Neural progenitor cell (in vitro differentiated cells): ENCODE measurements around the gene RAB1A. TPM values are rescaled to one million over a fixed set of nuclear protein-coding genes. Genes with fewer than 3 reads are reported as not detected.
A peak's percentile ranks its signal among the peaks of the same experiment; 100 is the strongest.

ENCODE experiments used
- DNase-seq: peaks from one replicate; pipeline ENCODE4 v3.0.0-alpha.2; 2016; ENCODE audit warnings: low spot score
- H2AFZ ChIP-seq: fragments of 200-600 bp; sonication (generic); replicated peaks from 2 replicates; pipeline ENCODE4 v1.6.1; 2016; ENCODE audit warnings: antibody characterized with exemption
- H3F3A ChIP-seq: fragments of 200-600 bp; sonication (generic); 2 replicates; pipeline ENCODE4 v1.6.1; 2016; ENCODE audit warnings: antibody characterized with exemption, low read depth
- H3K27ac ChIP-seq: fragments of 200-600 bp; sonication (generic); 2 replicates; pipeline ENCODE4 v1.5.1; 2016; ENCODE audit warnings: mild to moderate bottlenecking
- H3K27me3 ChIP-seq: fragments of 200-600 bp; sonication (generic); 2 replicates; pipeline ENCODE4 v1.6.1; 2016; ENCODE audit warnings: mild to moderate bottlenecking, moderate library complexity
- H3K36me3 ChIP-seq: fragments of 200-600 bp; sonication (generic); 2 replicates; pipeline ENCODE4 v1.5.1; 2016
- H3K4me1 ChIP-seq: fragments of 200-600 bp; sonication (generic); 2 replicates; pipeline ENCODE4 v1.6.1; 2016; ENCODE audit warnings: mixed run types
- H3K4me2 ChIP-seq: fragments of 200-600 bp; sonication (generic); 2 replicates; pipeline ENCODE4 v1.6.1; 2016
- H3K4me3 ChIP-seq: fragments of 200-600 bp; sonication (generic); 2 replicates; pipeline ENCODE4 v1.5.1; 2016
- H3K79me2 ChIP-seq: fragments of 200-600 bp; sonication (generic); 2 replicates; pipeline ENCODE4 v1.6.1; 2016; ENCODE audit warnings: low read depth
- H3K9ac ChIP-seq: fragments of 200-600 bp; sonication (generic); 2 replicates; pipeline ENCODE4 v1.6.1; 2016
- H3K9me3 ChIP-seq: fragments of 200-600 bp; sonication (generic); 2 replicates; pipeline ENCODE4 v1.5.1; 2016; ENCODE audit warnings: low read depth
- H4K20me1 ChIP-seq: fragments of 200-600 bp; sonication (generic); 2 replicates; pipeline ENCODE4 v1.6.1; 2016; ENCODE audit warnings: low read depth
- H3K27ac Mint-ChIP-seq: 3 replicates; pipeline ENCODE4 v1.8.0; 2021; ENCODE audit warnings: mixed read lengths
- H3K27me3 Mint-ChIP-seq: 2 replicates; pipeline ENCODE4 v1.8.0; 2022; ENCODE audit warnings: low read depth, mild to moderate bottlenecking, inconsistent platforms, moderate library complexity, mixed read lengths; ENCODE audit not compliant: insufficient read depth
- H3K36me3 Mint-ChIP-seq: 3 replicates; pipeline ENCODE4 v1.8.0; 2021; ENCODE audit warnings: mixed read lengths
- H3K4me1 Mint-ChIP-seq: 3 replicates; pipeline ENCODE4 v1.8.0; 2021; ENCODE audit warnings: mixed read lengths
- H3K4me3 Mint-ChIP-seq: 3 replicates; pipeline ENCODE4 v1.8.0; 2021; ENCODE audit warnings: mild to moderate bottlenecking, moderate library complexity, mixed read lengths
- H3K9me3 Mint-ChIP-seq: 3 replicates; pipeline ENCODE4 v1.8.0; 2020; ENCODE audit warnings: mixed read lengths
- CTCF ChIP-seq: fragments of 200-600 bp; sonication (generic); IDR thresholded peaks from 2 replicates; pipeline ENCODE4 v1.5.1; 2017; ENCODE audit warnings: antibody characterized with exemption, mild to moderate bottlenecking
- EZH2 ChIP-seq: fragments of 200-600 bp; sonication (generic); IDR thresholded peaks from 2 replicates; pipeline ENCODE4 v1.6.1; 2017; ENCODE audit warnings: antibody characterized with exemption, mild to moderate bottlenecking, moderate library complexity
- EZH2phosphoT487 ChIP-seq: fragments of 200-600 bp; sonication (generic); IDR thresholded peaks from 2 replicates; pipeline ENCODE4 v1.6.1; 2017; ENCODE audit warnings: antibody characterized with exemption
- total RNA-seq: library from RNA; depleted of rRNA; stranded (reverse); fragments of >200 nt; gene quantifications from 2 replicates; pipeline ENCODE4 v1.2.3, GENCODE V29; 2015; ENCODE audit warnings: low replicate concordance

The RAB1A gene
- total RNA-seq, 1 donor from 2014 or later: 100 TPM

- Histone ChIP-seq H3K79me2 (peaks cover 88% of the 10 kb centered on the region), H3K27me3 (no peaks in the 10 kb centered on the region), H3K4me2 (no peak overlapping the region), H3K9ac (no peak overlapping the region), H3K4me1 (no peaks in the 10 kb centered on the region), H3K4me3 (no peak overlapping the region), H2AFZ (no peak overlapping the region), H3F3A (no peaks in the 10 kb centered on the region), H4K20me1 (peaks cover 41% of the 10 kb centered on the region), H3K36me3 (no peaks in the 10 kb centered on the region), H3K27ac (no peak overlapping the region), H3K9me3 (no peaks in the 10 kb centered on the region)
- no peak for DNase-seq
- TF ChIP-seq EZH2phosphoT487 (no peak), EZH2 (no peak), CTCF (no peak)
- H3K36me3 Mint-ChIP-seq: peaks cover 16% of the 10 kb centered on the region
- no peaks in the 10 kb centered on the region for H3K9me3 Mint-ChIP-seq
- peaks cover 2% of the 10 kb centered on the region for H3K27me3 Mint-ChIP-seq
- H3K4me1 Mint-ChIP-seq: no peaks in the 10 kb centered on the region
- H3K4me3 Mint-ChIP-seq: no peak overlapping the region
- H3K27ac Mint-ChIP-seq: no peak overlapping the region
Measured at GRCh38 chr2:65107530-65107929, 22.4 kb downstream of the RAB1A start.

DNA sequence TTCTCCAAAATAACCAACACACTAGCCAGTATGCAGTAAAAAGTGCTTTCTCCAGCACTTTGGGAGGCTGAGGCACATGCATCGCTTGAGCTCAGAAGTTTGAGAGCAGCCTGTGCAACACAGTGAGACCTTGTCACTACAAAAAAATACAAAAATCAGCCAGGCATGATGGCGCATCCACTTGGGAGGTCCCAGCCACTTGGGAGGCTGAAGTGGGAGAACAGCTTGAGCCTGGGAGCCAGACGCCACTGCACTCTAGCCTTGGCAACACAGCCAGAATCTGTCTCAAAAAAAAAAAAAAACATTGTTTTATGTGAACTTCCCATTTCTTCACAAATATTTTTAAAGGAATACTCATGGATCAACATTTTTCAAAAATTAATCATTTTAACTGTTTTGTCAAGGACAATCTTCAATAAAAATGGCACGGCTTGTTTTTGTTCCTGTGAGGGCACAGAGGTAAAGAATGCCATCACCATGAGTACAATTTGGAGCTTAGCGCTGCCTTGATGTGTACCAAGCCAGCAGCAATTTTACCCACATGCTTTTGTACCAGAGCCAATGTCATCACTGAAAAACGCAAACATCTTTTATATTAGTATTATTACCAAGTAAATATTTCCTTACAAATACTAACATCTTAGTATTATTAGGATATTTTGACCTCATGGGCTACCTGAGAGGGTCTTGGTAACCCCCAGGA is 26.7 kb downstream of the RAB1A start:
- peaks cover 2% of the 10 kb centered on the region for H3K27me3 Mint-ChIP-seq
- peaks cover 21% of the 10 kb centered on the region for H3K36me3 Mint-ChIP-seq
- Histone ChIP-seq H3K9ac (no peak overlapping the region), H3K9me3 (no peaks in the 10 kb centered on the region), H3F3A (no peaks in the 10 kb centered on the region), H3K4me2 (no peak overlapping the region), H3K27me3 (no peaks in the 10 kb centered on the region), H3K27ac (no peak overlapping the region), H3K4me3 (no peak overlapping the region), H3K36me3 (peaks cover 7% of the 10 kb centered on the region), H2AFZ (no peak overlapping the region), H3K79me2 (peaks cover 48% of the 10 kb centered on the region), H3K4me1 (no peaks in the 10 kb centered on the region), H4K20me1 (peaks cover 25% of the 10 kb centered on the region)
- DNase-seq: peak; percentile 14
- no peak overlapping the region for H3K4me3 Mint-ChIP-seq
- no peak for TF ChIP-seq CTCF
- TF ChIP-seq EZH2phosphoT487: no peak
- no peak for TF ChIP-seq EZH2
- no peak overlapping the region for H3K27ac Mint-ChIP-seq
- H3K4me1 Mint-ChIP-seq: no peaks in the 10 kb centered on the region
- H3K9me3 Mint-ChIP-seq: no peaks in the 10 kb centered on the region

DNA sequence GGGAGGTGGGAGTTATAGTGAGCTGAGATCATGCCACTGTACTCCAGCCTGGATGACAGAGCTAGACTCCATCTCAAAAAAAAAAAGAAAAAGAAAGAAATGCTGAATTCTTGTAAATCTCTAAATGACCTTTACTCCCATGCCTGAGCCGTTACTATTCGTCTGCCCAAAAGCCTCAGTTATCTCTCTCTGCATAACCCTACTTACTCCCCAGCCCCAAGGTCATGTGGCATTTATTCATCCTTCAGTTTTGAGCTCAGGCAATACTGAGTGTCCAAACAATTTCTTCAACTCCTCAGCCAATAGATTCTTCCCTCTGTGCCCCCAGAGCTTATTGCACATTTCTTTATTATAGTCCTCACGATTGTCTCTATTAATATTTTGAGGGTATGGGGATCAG is 28.8 kb downstream of the RAB1A start:
- H3K9ac ChIP-seq: no peak overlapping the region
- Mint-ChIP-seq H3K27ac (peak overlapping the region; percentile 57), H3K36me3 (peaks cover 30% of the 10 kb centered on the region), H3K4me1 (no peaks in the 10 kb centered on the region), H3K27me3 (peaks cover 2% of the 10 kb centered on the region), H3K9me3 (no peaks in the 10 kb centered on the region), H3K4me3 (no peak overlapping the region)
- peaks cover 34% of the 10 kb centered on the region for H3K79me2 ChIP-seq
- H2AFZ ChIP-seq: no peak overlapping the region
- H3K4me1 ChIP-seq: no peaks in the 10 kb centered on the region
- H3K27me3 ChIP-seq: no peaks in the 10 kb centered on the region
- H3K27ac ChIP-seq: no peak overlapping the region
- no peaks in the 10 kb centered on the region for H3K9me3 ChIP-seq
- TF ChIP-seq EZH2: no peak
- TF ChIP-seq EZH2phosphoT487: no peak
- no peak for TF ChIP-seq CTCF
- no peak overlapping the region for H3K4me3 ChIP-seq
- no peaks in the 10 kb centered on the region for H3F3A ChIP-seq
- peaks cover 24% of the 10 kb centered on the region for H4K20me1 ChIP-seq
- DNase-seq: no peak
- H3K36me3 ChIP-seq: peaks cover 16% of the 10 kb centered on the region
- no peak overlapping the region for H3K4me2 ChIP-seq
